ENCODE measurements around the gene AFF3. TPM values are rescaled to one million over a fixed set of nuclear protein-coding genes. Genes with fewer than 3 reads are reported as not detected.

Gene AFF3
- total RNA-seq, 1 experiment from 2014 or later = 0.61 TPM

DNA sequence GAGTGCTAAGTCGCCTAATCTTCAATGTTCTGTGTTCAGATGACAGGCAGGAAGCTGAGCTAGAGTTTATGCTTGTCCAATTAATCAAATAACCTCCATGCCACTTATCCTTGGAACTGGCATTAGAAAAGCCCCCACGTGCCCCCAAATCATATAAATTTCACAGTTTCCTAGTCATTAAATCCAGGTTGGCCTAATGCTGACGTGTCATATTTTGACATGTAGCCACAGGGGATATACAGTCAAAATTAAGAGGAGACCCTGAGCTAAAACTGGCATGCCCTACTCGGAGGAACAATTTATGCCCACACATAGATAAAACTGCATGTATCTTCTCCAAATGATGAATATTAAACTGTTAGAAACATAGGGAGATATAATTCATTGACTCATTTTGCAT lies 101.0 kb downstream of the AFF3 start:
- POLR2A ChIA-PET = no interaction called here
- H3K9me3 ChIP-seq (ENCODE audit: control insufficient read depth in 1 of 2, insufficient read depth in 1 of 2, low read depth in 1 of 2, low read length in 2 of 2) = no peaks in the 10 kb centered on the region
- intact Hi-C loops (cut with micrococcal nuclease) = no loop called here
- H3K4me2 ChIP-seq (ENCODE audit: low read length) = no peak overlapping the region
- no peaks in the 10 kb centered on the region for H3K79me2 ChIP-seq (ENCODE audit: insufficient read depth, low read length)
- H3K27me3 ChIP-seq (ENCODE audit: insufficient read depth, low read length) = peaks cover 44% of the 10 kb centered on the region
- no peak overlapping the region for H3K4me3 ChIP-seq (replicated peaks in 1 of 2; ENCODE audit: low read depth in 1 of 2, low read length in 2 of 2)
- DNase-seq (ENCODE audit: low read depth, low spot score) = no peak
- RAD21 ChIA-PET (ENCODE audit: low non-redundant PET in 1 of 2, low total read pairs in 2 of 2, uncharacterized antibody in 2 of 2, unreplicated experiment in 2 of 2) = no interaction called here
- no peaks in the 10 kb centered on the region for H3K9me2 ChIP-seq (ENCODE audit: insufficient read depth)
- H3K36me3 ChIP-seq (ENCODE audit: control insufficient read depth in 1 of 2, insufficient read depth in 2 of 2, low read length in 2 of 2) = no peaks in the 10 kb centered on the region
- H4K20me1 ChIP-seq (ENCODE audit: insufficient read depth) = no peaks in the 10 kb centered on the region
- H3K4me1 ChIP-seq (ENCODE audit: control insufficient read depth in 1 of 2, insufficient read depth in 2 of 2, low read length in 2 of 2) = no peaks in the 10 kb centered on the region
- no peak overlapping the region for H3K27ac ChIP-seq (ENCODE audit: low read depth, low read length)
- no peak for TF ChIP-seq POLR2A (IDR thresholded peaks at IDR 0.05; ENCODE audit: borderline replicate concordance, extremely low read depth, insufficient read depth, insufficient read length)
- no peak for TF ChIP-seq SIN3A (IDR thresholded peaks at IDR 0.05; ENCODE audit: low read depth)
- no peak for TF ChIP-seq ATF3 (IDR thresholded peaks at IDR 0.05)
- no peak for TF ChIP-seq ZNF274 (IDR thresholded peaks at IDR 0.05; ENCODE audit: low read depth, low read length)
- TF ChIP-seq FOSL1 (IDR thresholded peaks at IDR 0.05; ENCODE audit: low read depth) = no peak
- no peak for TF ChIP-seq CEBPB (IDR thresholded peaks at IDR 0.05; ENCODE audit: low read depth)
- no peak for TF ChIP-seq EZH2phosphoT487 (IDR thresholded peaks at IDR 0.05; ENCODE audit: borderline replicate concordance)
- TF ChIP-seq CTCF (IDR thresholded peaks at IDR 0.05 in 2 of 3, conservative IDR thresholded peaks at IDR 0.05 in 1 of 3; ENCODE audit: borderline replicate concordance in 1 of 3, insufficient read depth in 1 of 3, low read depth in 2 of 3, low read length in 2 of 3) = no peak
- TF ChIP-seq ZFX (IDR thresholded peaks at IDR 0.05) = no peak
- TF ChIP-seq YY1 (IDR thresholded peaks at IDR 0.05; ENCODE audit: extremely low read depth, insufficient replicate concordance, low read depth, low read length) = no peak
- TF ChIP-seq CBX3 (IDR thresholded peaks at IDR 0.05; ENCODE audit: low read depth) = no peak
- CTCF ChIA-PET = no interaction called here
- no peak overlapping the region for H3K9ac ChIP-seq (ENCODE audit: low read length)
- BruUV-seq (replicated peaks) = no TSS peak
- no peak overlapping the region for H2AFZ ChIP-seq (ENCODE audit: low read depth, low read length, poor library complexity, severe bottlenecking)
- ATAC-seq = no peak

Data from HCT116 (cell line).